ENCODE measurements around the gene FHOD3.

- no peak for TF ChIP-seq TEAD4 (IDR thresholded peaks at IDR 0.05)
- no peak for TF ChIP-seq REST (IDR thresholded peaks at IDR 0.05; ENCODE audit: low read depth)
- no peak for TF ChIP-seq CEBPB (IDR thresholded peaks at IDR 0.05)
- no peak for TF ChIP-seq EP300 (IDR thresholded peaks at IDR 0.05; ENCODE audit: borderline replicate concordance)
- no peak for TF ChIP-seq EGR1 (IDR thresholded peaks at IDR 0.05)
- no peak for TF ChIP-seq TCF12 (IDR thresholded peaks at IDR 0.05; ENCODE audit: low read depth)
- TF ChIP-seq MAX (IDR thresholded peaks at IDR 0.05), result no peak
- TF ChIP-seq FOXM1 (IDR thresholded peaks at IDR 0.05; ENCODE audit: borderline replicate concordance, low read depth), result no peak
- TF ChIP-seq, protein P1, sequence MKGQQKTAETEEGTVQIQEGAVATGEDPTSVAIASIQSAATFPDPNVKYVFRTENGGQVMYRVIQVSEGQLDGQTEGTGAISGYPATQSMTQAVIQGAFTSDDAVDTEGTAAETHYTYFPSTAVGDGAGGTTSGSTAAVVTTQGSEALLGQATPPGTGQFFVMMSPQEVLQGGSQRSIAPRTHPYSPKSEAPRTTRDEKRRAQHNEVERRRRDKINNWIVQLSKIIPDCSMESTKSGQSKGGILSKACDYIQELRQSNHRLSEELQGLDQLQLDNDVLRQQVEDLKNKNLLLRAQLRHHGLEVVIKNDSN (IDR thresholded peaks at IDR 0.05), result no peak
- no peak for TF ChIP-seq NFIC (IDR thresholded peaks at IDR 0.05)
- TF ChIP-seq CREB1 (IDR thresholded peaks at IDR 0.05; ENCODE audit: low read depth), result no peak
- TF ChIP-seq TAF1 (IDR thresholded peaks at IDR 0.05; ENCODE audit: low read depth), result no peak
Measured at GRCh38 chr18:36377626-36378025, 80.1 kb downstream of the FHOD3 start.

All from Ishikawa (cell line).